ENCODE data around the gene NABP2.

NABP2 gene

DNA sequence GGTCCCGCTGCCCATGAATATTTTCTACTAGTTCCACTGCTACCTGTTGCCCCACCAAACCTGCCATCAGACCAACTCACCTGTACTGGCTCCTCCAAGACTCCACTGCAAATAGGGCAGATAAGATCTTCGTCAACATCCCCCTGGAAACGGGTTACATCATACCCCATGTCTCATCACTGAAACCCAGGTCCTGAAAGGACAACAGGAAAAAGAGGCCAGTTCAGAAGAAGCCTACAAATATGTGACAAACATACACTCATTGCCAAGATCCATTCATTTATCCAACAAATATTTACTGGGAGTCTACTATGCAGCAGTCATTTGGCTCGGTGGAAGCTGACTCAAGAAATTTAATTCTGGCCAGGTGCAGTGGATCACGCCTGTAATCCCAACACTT, 10.3 kb upstream of the NABP2 start:
- TF ChIP-seq CTCF (IDR thresholded peaks at IDR 0.05; ENCODE audit: extremely low read depth, missing control alignments), result no peak
- no peak for DNase-seq (ENCODE audit: low spot score)

GRCh38 chr12:56216461-56216860, 7.7 kb upstream of the NABP2 start:
- no peak for DNase-seq (ENCODE audit: low spot score)
- no peak for TF ChIP-seq CTCF (IDR thresholded peaks at IDR 0.05; ENCODE audit: extremely low read depth, missing control alignments)

DNA sequence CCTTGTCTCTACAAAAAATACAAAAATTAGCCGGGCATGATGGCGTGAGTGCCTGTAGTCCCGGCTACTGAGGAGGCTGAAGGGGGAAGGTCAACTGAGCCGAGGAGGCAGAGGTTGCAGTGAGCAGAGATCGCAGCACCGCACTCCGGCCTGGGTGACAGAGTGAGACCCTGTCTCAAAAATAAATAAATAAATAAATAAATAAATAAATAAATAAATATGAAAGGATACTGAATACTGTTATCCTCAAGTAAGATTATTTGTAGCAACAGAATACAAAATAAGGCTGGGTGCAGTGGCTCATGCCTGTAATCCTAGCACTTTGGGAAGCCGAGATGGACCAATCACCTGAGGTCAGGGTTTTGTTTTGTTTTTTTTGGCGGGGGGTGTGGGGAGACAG, 4.3 kb upstream of the NABP2 start:
- no peak for DNase-seq (ENCODE audit: low spot score)
- no peak for TF ChIP-seq CTCF (IDR thresholded peaks at IDR 0.05; ENCODE audit: extremely low read depth, missing control alignments)

DNA sequence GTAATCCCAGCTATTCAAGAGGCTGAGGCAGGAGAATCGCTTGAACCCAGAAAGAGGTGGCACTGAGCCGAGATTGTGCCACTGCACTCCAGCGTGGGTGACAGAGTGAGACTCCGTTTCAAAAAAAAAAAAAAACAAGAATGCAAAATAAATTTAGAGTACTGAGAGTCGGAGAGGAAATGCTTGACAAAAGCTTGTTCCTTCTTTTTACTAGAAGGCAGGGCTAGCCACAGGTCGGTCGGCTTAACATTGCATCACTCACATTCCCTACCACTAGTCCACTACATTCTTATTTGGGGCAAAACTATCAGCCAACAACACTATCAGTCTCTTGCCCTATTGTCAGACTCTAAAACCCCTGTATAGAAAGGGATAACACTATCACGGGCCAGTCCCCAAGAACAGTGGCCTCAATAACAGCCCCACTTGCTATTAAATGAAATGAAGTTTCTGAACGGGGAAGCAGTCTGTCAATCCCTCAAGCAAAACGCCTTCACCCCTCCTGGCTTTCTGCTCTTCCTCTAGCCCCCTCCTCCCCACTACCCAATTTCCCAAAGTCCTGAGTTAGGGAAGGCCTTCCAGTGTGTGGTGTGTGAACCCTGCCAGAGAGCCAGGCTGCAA, 3.4 kb upstream of the NABP2 start:
- TF ChIP-seq CTCF (IDR thresholded peaks at IDR 0.05; ENCODE audit: extremely low read depth, missing control alignments), result no peak
- DNase-seq (ENCODE audit: low spot score), result no peak

GRCh38 chr12:56221232-56221756, 2.8 kb upstream of the NABP2 start:
- no peak for TF ChIP-seq CTCF (IDR thresholded peaks at IDR 0.05; ENCODE audit: extremely low read depth, missing control alignments)
- DNase-seq (ENCODE audit: low spot score), result no peak

- DNase-seq (ENCODE audit: low spot score), result peak; percentile 96
- no peak for TF ChIP-seq CTCF (IDR thresholded peaks at IDR 0.05; ENCODE audit: extremely low read depth, missing control alignments)
These were observed 2.2 kb upstream of the NABP2 start, which contains the start of gene RNF41 for GRCh38 chr12:56221757-56222530. TSS of gene RNF41 (minus strand) at chr12:56221922. CDS start at chr12:56214047, 7,875 bp downstream.

DNA sequence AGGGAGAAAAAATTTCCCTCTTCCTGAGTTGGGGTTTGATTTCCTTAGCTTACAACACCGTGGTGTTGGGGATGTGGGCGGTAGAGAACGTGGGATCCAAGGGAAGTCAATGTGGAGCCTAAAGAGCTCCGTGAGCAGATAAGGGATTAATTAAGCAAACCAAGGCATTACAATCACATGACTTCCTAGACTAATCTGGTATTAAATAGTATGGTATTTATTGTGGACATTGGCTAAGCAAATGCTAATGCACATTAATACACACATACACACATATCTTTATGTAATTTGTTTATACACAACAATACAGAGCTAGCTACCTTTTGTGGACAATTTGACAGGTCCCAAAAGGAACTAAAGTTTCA, 1.6 kb upstream of the NABP2 start:
- no peak for DNase-seq (ENCODE audit: low spot score)
- no peak for TF ChIP-seq CTCF (IDR thresholded peaks at IDR 0.05; ENCODE audit: extremely low read depth, missing control alignments)

Data from GM20000 (cell line).